ENCODE measurements around the gene SMPDL3B.
A peak's percentile ranks its signal among the peaks of the same experiment; 100 is the strongest.

Gene SMPDL3B

GRCh38 chr1:27941671-27942540 is 7.1 kb downstream of the SMPDL3B start:
- DNase-seq, result no peak

GRCh38 chr1:27945020-27945419 is 10.2 kb downstream of the SMPDL3B start:
- no peak for DNase-seq

GRCh38 chr1:27949027-27949426 is 14.2 kb downstream of the SMPDL3B start:
- no peak for DNase-seq

- DNase-seq, result no peak
These were observed 16.6 kb downstream of the SMPDL3B start for GRCh38 chr1:27951396-27951795.

GRCh38 chr1:27952147-27952546 is 17.3 kb downstream of the SMPDL3B start:
- DNase-seq, result no peak

- no peak for DNase-seq
These were observed 19.4 kb downstream of the SMPDL3B start for GRCh38 chr1:27954186-27954585.

- DNase-seq, result no peak
These were observed 20.3 kb downstream of the SMPDL3B start for GRCh38 chr1:27955076-27955475.

- no peak for DNase-seq
These were observed 22.0 kb downstream of the SMPDL3B start for GRCh38 chr1:27956761-27957160.

- no peak for DNase-seq
These were observed 22.9 kb downstream of the SMPDL3B start for GRCh38 chr1:27957655-27958054.

GRCh38 chr1:27958513-27958912 is 23.7 kb downstream of the SMPDL3B start:
- DNase-seq, result no peak

- DNase-seq, result peak; percentile 48 to 80 (median 68)
These were observed 25.2 kb downstream of the SMPDL3B start, which contains the start of gene XKR8 for GRCh38 chr1:27959792-27960603. XKR8 (plus strand) TSS chr1:27959973; CDS start chr1:27960070, 97 bp downstream.

- DNase-seq, result no peak
These were observed 26.2 kb downstream of the SMPDL3B start for GRCh38 chr1:27960762-27961645.

GRCh38 chr1:27961646-27962221 is 26.9 kb downstream of the SMPDL3B start:
- no peak for DNase-seq

- DNase-seq, result no peak
These were observed 28.6 kb downstream of the SMPDL3B start for GRCh38 chr1:27963393-27963792.

- DNase-seq, result no peak
These were observed 31.8 kb downstream of the SMPDL3B start for GRCh38 chr1:27966402-27967105.

GRCh38 chr1:27967106-27967883 is 32.5 kb downstream of the SMPDL3B start:
- no peak for DNase-seq

- no peak for DNase-seq
These were observed 33.2 kb downstream of the SMPDL3B start for GRCh38 chr1:27967884-27968466.

GRCh38 chr1:27968692-27969091 is 33.9 kb downstream of the SMPDL3B start:
- no peak for DNase-seq

GRCh38 chr1:27970401-27970800 is 35.6 kb downstream of the SMPDL3B start:
- DNase-seq, result no peak

- no peak for DNase-seq
These were observed 36.9 kb downstream of the SMPDL3B start for GRCh38 chr1:27971674-27972073.

- DNase-seq, result no peak
These were observed 37.3 kb downstream of the SMPDL3B start for GRCh38 chr1:27972141-27972540.

Measured in activated CD4-positive, CD25-positive, alpha-beta regulatory T cell (primary cell).